ENCODE results near the gene MSN. TPM values are rescaled to one million over a fixed set of nuclear protein-coding genes. Genes with fewer than 3 reads are reported as not detected.
"Not testable (repeated sequence)": the region's sequence is repeated elsewhere in the genome, so short reads cannot be mapped to it uniquely, and the experiment has no call there.

Gene MSN
- polyA plus RNA-seq, 1 donor = 69.0 TPM

DNA sequence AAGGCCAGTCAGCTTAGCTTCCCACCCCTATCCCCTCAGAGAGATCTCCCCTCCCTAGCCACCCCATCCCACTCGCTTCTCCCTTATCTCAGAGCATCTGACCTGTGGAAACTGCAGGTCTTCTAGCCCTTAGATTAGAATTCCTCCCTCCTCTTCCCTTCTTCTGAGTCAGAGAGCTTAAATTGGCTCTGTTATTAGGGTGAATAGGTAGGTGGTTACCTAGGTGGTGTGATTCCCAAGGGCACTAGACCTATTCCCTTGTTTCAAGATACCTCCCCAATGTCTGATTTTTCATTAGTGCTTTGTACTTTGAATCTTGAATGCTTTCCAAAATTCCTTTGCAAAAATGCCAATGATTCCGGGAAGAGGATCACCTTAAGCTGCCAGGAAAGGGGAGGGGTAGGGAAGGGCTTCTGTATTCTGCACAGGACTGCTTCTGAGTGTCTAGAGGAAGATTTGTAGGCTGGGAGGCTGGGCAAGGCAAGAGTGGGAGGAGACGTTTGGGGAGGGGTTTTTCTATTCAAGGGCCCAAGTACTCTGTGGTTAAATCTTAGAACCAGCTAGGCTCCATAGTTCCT is 24.5 kb upstream of the MSN start:
- Histone ChIP-seq H3K9me3 (ENCODE audit: control insufficient read depth, low read depth, low read length) (no peaks in the 10 kb centered on the region), H3K27me3 (ENCODE audit: control insufficient read depth, insufficient read depth, low read length) (no peaks in the 10 kb centered on the region), H3K27ac (ENCODE audit: low read length) (no peak overlapping the region), H3K4me3 (ENCODE audit: low read length) (no peak overlapping the region), H3K36me3 (ENCODE audit: control insufficient read depth, insufficient read depth, low read length) (no peaks in the 10 kb centered on the region), H3K4me1 (ENCODE audit: control insufficient read depth, insufficient read depth, low read length) (no peaks in the 10 kb centered on the region)
- DNase-seq = no peak
- no CpG with 5 or more reads among the region's 3 CpGs for WGBS (ENCODE audit: insufficient coverage, low lambda C conversion rate)

DNA sequence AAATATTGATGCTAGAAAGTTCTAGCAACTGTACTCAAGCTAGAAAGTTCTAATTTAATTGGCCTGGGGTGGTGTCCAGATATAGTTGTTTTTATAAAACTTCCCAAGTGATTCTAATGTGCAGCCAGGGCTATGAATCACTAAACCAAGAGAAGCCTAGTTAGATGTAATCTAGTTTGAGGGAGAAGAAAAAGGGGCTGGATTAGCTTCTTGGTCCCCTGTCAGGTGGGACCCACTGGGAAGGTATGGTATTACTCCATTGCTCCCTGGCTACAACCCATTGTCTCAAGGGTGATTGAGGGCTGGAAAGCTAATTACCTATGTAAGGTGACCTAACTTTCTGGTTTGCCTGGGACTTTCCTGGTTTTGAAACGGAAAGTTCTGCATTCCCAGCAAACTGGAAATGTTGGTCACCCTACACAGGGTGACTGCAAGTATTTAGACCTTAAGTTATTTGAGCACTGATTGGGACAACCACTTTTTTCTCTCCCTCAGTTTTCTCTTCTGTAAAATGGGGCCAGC is 23.9 kb upstream of the MSN start:
- Histone ChIP-seq H3K4me3 (ENCODE audit: low read length) (no peak overlapping the region), H3K4me1 (ENCODE audit: control insufficient read depth, insufficient read depth, low read length) (no peaks in the 10 kb centered on the region), H3K9me3 (ENCODE audit: control insufficient read depth, low read depth, low read length) (no peaks in the 10 kb centered on the region), H3K36me3 (ENCODE audit: control insufficient read depth, insufficient read depth, low read length) (no peaks in the 10 kb centered on the region), H3K27ac (ENCODE audit: low read length) (no peak overlapping the region), H3K27me3 (ENCODE audit: control insufficient read depth, insufficient read depth, low read length) (no peaks in the 10 kb centered on the region)
- no peak for DNase-seq
- WGBS (ENCODE audit: insufficient coverage, low lambda C conversion rate) = no CpG with 5 or more reads among the region's 1 CpG

DNA sequence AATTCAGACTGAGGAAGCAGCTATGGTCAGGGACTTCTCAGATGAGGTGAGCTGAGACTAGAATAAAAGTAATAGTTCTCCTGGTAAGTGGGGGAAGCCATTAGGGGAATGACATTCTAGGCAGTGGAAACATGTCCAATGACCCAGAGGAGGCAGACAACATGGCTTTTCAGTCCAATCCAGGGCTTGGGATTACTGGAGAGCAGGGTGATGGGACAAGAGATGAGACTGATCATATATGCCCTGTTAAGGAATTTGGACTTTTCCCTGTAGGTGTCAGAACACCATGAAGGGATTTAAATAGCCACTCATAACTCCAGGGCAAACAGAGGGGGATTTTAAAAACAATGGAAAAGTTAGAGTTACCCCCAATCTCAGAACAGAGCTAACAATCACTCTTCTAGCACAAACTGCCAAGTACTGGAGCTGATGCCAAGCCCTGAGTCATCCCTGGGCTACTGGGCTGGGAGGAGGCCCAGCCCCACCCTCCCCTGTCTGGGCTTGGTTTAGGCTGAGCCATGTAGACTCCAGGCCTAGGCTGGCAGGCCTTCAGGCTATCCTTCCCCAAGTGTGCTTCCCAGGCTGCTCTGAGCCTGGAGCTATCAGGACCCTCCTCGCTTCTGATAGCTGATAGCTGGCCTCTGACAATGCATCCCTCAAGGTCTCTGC is 22.7 kb upstream of the MSN start:
- no peak overlapping the region for H3K4me3 ChIP-seq (ENCODE audit: low read length)
- no CpG with 5 or more reads among the region's 1 CpG for WGBS (ENCODE audit: insufficient coverage, low lambda C conversion rate)
- H3K27me3 ChIP-seq (ENCODE audit: control insufficient read depth, insufficient read depth, low read length) = no peaks in the 10 kb centered on the region
- DNase-seq = peak in 1 of 2 donors; percentile 3
- no peaks in the 10 kb centered on the region for H3K36me3 ChIP-seq (ENCODE audit: control insufficient read depth, insufficient read depth, low read length)
- H3K27ac ChIP-seq (ENCODE audit: low read length) = no peak overlapping the region
- H3K9me3 ChIP-seq (ENCODE audit: control insufficient read depth, low read depth, low read length) = no peaks in the 10 kb centered on the region
- H3K4me1 ChIP-seq (ENCODE audit: control insufficient read depth, insufficient read depth, low read length) = no peaks in the 10 kb centered on the region

DNA sequence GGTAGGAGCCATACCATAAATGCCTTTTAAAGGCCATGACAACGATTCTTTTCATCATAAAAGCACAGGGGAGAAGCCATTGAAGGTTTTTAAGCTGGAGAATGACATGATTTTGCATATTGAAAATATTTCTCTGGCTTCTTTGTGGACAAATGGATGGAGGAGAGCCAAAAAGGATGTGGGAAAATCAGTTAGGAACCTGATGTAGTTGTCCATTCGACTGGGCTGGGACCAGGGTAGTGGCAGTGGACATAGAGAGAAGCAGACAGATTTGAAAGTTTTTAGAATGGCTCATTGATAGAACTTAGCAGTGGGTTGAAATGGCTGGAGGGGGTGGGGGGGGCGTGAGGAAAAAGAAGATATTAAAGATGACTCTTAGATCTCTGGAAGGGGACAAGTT is 19.7 kb upstream of the MSN start:
- no CpG with 5 or more reads among the region's 3 CpGs for WGBS (ENCODE audit: insufficient coverage, low lambda C conversion rate)
- Histone ChIP-seq H3K9me3 (ENCODE audit: control insufficient read depth, low read depth, low read length) (no peaks in the 10 kb centered on the region), H3K27me3 (ENCODE audit: control insufficient read depth, insufficient read depth, low read length) (no peaks in the 10 kb centered on the region), H3K4me1 (ENCODE audit: control insufficient read depth, insufficient read depth, low read length) (no peaks in the 10 kb centered on the region), H3K27ac (ENCODE audit: low read length) (no peak overlapping the region), H3K36me3 (ENCODE audit: control insufficient read depth, insufficient read depth, low read length) (no peaks in the 10 kb centered on the region), H3K4me3 (ENCODE audit: low read length) (no peak overlapping the region)
- DNase-seq = no peak

DNA sequence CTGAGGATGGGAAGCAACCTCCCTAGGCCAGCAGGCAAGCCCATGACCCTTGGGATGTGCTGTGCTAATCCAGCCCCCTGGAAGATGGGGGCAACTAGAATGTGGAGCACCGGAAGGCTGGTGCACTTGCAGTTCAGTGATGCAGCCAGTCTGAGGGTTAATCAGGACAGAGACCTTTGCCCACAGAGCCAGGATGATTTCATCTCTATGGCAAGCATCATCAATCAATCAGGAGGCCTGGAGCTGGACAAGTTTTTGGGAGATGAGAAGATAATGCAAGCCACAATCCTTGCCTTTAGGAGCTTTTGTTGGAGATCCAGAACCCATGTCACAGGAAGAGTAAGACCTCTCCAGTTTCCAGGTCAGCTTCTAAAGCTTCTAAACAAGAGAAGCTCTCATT is 15.4 kb upstream of the MSN start:
- DNase-seq = no peak
- H3K4me3 ChIP-seq (ENCODE audit: low read length) = no peak overlapping the region
- no peaks in the 10 kb centered on the region for H3K27me3 ChIP-seq (ENCODE audit: control insufficient read depth, insufficient read depth, low read length)
- no peaks in the 10 kb centered on the region for H3K4me1 ChIP-seq (ENCODE audit: control insufficient read depth, insufficient read depth, low read length)
- no peak overlapping the region for H3K27ac ChIP-seq (ENCODE audit: low read length)
- no peaks in the 10 kb centered on the region for H3K9me3 ChIP-seq (ENCODE audit: control insufficient read depth, low read depth, low read length)
- H3K36me3 ChIP-seq (ENCODE audit: control insufficient read depth, insufficient read depth, low read length) = no peaks in the 10 kb centered on the region
- WGBS (ENCODE audit: insufficient coverage, low lambda C conversion rate) = no CpG with 5 or more reads among the region's 1 CpG

DNA sequence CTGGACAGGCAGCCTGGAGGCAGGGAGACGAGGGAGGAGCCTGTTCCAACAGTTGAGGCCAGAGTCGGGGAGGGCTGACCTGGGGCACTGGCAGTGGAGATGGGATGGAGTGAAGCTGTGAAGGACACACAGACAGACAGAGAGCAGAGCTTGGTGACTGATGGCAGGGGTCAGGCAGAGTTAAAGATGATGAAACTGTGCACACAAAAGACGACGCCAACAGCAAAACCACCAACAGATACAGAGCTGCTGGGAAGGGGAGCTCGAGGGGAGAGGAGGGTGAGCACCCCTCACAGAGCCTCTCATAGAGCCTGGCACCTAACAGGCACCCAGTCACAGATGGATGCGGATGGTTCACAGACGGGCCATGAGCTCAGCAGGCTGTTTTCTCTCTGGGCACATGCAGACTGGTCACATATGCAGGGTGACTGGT is 10.4 kb upstream of the MSN start:
- not testable (repeated sequence) for H3K27me3 ChIP-seq (ENCODE audit: control insufficient read depth, insufficient read depth, low read length); H3K36me3 ChIP-seq (ENCODE audit: control insufficient read depth, insufficient read depth, low read length); H3K27ac ChIP-seq (ENCODE audit: low read length); H3K4me1 ChIP-seq (ENCODE audit: control insufficient read depth, insufficient read depth, low read length); H3K9me3 ChIP-seq (ENCODE audit: control insufficient read depth, low read depth, low read length); H3K4me3 ChIP-seq (ENCODE audit: low read length); DNase-seq
- WGBS (ENCODE audit: insufficient coverage, low lambda C conversion rate) = no CpG with 5 or more reads among the region's 7 CpGs

DNA sequence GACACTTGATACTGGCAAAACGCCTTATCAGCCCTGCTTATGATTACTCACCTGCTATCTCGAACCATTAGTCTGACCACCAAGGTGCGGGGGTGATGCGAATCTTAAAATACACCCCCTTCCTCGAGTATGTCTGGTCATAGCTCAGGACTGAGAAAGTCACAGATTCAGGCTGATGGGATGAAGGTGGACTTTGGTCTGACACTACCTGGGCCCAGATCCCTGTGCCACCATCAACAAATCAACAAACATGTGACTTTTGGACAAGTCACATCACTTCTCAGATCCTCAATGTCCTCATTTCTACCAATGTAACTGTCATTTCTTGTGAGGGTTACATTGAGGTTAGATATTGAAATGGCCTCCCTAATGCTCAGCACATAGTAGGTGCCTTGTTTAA is 9.8 kb upstream of the MSN start:
- WGBS (ENCODE audit: insufficient coverage, low lambda C conversion rate) = no CpG with 5 or more reads among the region's 5 CpGs
- no peaks in the 10 kb centered on the region for H3K4me1 ChIP-seq (ENCODE audit: control insufficient read depth, insufficient read depth, low read length)
- no peaks in the 10 kb centered on the region for H3K9me3 ChIP-seq (ENCODE audit: control insufficient read depth, low read depth, low read length)
- H3K4me3 ChIP-seq (ENCODE audit: low read length) = no peak overlapping the region
- H3K27ac ChIP-seq (ENCODE audit: low read length) = no peak overlapping the region
- no peak for DNase-seq
- no peaks in the 10 kb centered on the region for H3K27me3 ChIP-seq (ENCODE audit: control insufficient read depth, insufficient read depth, low read length)
- H3K36me3 ChIP-seq (ENCODE audit: control insufficient read depth, insufficient read depth, low read length) = no peaks in the 10 kb centered on the region

DNA sequence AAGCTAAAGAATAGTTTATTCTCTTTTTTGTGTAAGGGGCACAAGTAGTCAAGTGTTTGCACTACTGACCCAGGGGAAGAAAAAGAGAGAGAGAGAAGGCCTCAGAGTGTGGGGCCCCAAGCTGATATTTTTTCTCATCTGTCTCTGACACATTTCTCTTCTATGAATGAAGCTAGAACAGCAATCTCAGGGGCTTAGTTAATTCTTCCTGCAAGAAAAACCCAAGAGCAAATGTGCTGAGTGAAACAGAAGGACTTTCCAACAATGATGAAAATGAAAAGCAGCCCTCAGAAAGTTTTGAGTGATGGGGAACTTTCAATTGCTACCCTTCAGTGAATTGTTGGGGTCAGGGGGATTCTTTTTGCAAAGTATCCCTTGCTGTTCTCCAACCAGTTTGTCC is 9.2 kb upstream of the MSN start:
- Histone ChIP-seq H3K27ac (ENCODE audit: low read length) (no peak overlapping the region), H3K9me3 (ENCODE audit: control insufficient read depth, low read depth, low read length) (no peaks in the 10 kb centered on the region), H3K36me3 (ENCODE audit: control insufficient read depth, insufficient read depth, low read length) (no peaks in the 10 kb centered on the region), H3K4me3 (ENCODE audit: low read length) (no peak overlapping the region), H3K4me1 (ENCODE audit: control insufficient read depth, insufficient read depth, low read length) (no peaks in the 10 kb centered on the region), H3K27me3 (ENCODE audit: control insufficient read depth, insufficient read depth, low read length) (no peaks in the 10 kb centered on the region)
- no peak for DNase-seq

DNA sequence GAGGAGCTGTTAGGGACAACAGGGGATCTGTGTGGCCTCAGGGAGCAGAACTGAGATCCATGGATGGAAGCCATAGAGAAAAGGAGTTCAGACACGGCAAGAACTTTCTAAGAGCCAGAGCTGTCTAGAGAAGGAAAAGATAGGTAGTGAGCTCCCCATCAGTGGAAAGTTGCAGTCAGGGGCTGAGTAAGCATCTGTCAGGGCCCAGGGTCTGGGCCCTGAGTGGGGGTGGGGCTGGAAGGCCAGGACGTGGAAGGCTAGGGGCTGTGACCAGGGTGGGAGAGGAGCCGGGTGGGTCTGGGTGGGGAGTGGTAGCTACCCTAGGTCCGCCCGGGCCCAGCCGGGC is 324 bp upstream of the MSN start:
- Histone ChIP-seq H3K27ac (ENCODE audit: low read length) (no peak overlapping the region), H3K27me3 (ENCODE audit: control insufficient read depth, insufficient read depth, low read length) (no peaks in the 10 kb centered on the region), H3K4me1 (ENCODE audit: control insufficient read depth, insufficient read depth, low read length) (no peaks in the 10 kb centered on the region), H3K4me3 (ENCODE audit: low read length) (no peak overlapping the region), H3K9me3 (ENCODE audit: control insufficient read depth, low read depth, low read length) (no peaks in the 10 kb centered on the region), H3K36me3 (ENCODE audit: control insufficient read depth, insufficient read depth, low read length) (no peaks in the 10 kb centered on the region)
- DNase-seq = no peak
- WGBS (ENCODE audit: insufficient coverage, low lambda C conversion rate) = no CpG with 5 or more reads among the region's 6 CpGs

DNA sequence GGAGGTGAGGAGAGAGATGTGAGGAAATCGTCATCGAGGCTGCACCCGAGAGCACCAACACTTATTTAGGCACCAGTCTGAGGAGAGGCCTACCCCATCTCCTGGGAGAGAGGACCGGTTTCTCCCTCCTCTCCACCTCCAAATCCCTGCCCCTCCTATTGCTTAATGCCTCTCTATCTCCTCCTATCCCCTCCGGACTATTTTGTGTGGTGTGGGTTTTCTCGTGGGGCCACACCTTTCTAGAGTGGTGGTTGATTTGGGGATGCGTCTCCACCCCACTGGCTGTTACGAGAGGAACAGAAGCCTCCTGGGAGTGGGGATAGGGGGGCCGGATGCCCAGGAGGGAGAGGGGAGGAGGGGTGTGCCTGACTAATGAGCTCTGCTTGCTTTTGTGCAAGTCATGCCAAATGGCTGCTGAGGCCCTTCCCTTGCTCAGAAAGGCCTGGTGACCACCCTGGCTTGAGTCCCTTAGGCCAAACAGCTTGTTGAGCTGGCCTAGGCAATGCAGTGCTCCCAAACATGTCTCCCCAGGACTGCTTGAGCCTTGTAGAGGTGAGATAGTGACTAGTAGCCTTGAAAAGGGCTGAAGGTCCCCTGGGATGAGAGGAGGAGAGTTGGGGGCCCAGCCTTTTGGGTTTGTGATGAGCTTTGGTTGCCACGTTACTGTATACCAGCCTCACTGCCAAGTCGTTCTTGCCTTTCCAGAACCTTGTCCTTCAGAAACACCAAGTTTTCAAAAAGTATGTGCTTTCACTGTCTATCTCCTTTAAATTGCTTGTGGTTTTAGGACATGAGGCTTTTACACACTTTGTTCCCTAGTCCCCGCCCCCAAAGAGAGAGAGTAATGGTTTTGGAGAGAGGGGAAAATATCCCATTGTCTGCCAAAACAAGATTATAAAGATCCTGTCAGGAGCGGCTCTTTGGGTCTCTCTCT is 1.2 kb downstream of the MSN start:
- H3K4me1 ChIP-seq (ENCODE audit: control insufficient read depth, insufficient read depth, low read length) = no peaks in the 10 kb centered on the region
- WGBS (ENCODE audit: insufficient coverage, low lambda C conversion rate) = no CpG with 5 or more reads among the region's 13 CpGs
- no peaks in the 10 kb centered on the region for H3K9me3 ChIP-seq (ENCODE audit: control insufficient read depth, low read depth, low read length)
- H3K4me3 ChIP-seq (ENCODE audit: low read length) = peak overlapping the region; percentile 51
- peak overlapping the region; percentile 75 for H3K27ac ChIP-seq (ENCODE audit: low read length)
- no peaks in the 10 kb centered on the region for H3K36me3 ChIP-seq (ENCODE audit: control insufficient read depth, insufficient read depth, low read length)
- H3K27me3 ChIP-seq (ENCODE audit: control insufficient read depth, insufficient read depth, low read length) = no peaks in the 10 kb centered on the region
- DNase-seq = peak in 1 of 2 donors; percentile 24
